Loucy (cell line): Measurements from ENCODE around the gene PGRMC2.
A peak's percentile ranks its signal among the peaks of the same experiment; 100 is the strongest.

Experiments used
- H2AFZ ChIP-seq: fragments of 200-600 bp; sonication (generic); 2 replicates; pipeline ENCODE4 v1.6.0; 2016; ENCODE audit warnings: antibody characterized with exemption, mild to moderate bottlenecking, low read length, moderate library complexity
- H3F3A ChIP-seq: fragments of 200-600 bp; 2 replicates; pipeline ENCODE4 v1.6.0; 2016; ENCODE audit warnings: antibody characterized with exemption, low read depth, mild to moderate bottlenecking
- H3K27me3 ChIP-seq: fragments of 200-600 bp; sonication (generic); 2 replicates; pipeline ENCODE4 v1.6.1; 2014; ENCODE audit warnings: low read length, mild to moderate bottlenecking; ENCODE audit not compliant: insufficient read depth, poor library complexity, severe bottlenecking
- H3K36me3 ChIP-seq: fragments of 200-600 bp; sonication (generic); 2 replicates; pipeline ENCODE4 v1.6.1; 2016; ENCODE audit warnings: low read length; ENCODE audit not compliant: insufficient read depth
- H3K4me1 ChIP-seq: fragments of 200-600 bp; sonication (generic); 2 replicates; pipeline ENCODE4 v1.5.1; 2014; ENCODE audit warnings: low read length, mild to moderate bottlenecking; ENCODE audit not compliant: insufficient read depth, poor library complexity, severe bottlenecking
- H3K4me2 ChIP-seq: fragments of 200-600 bp; sonication (generic); 2 replicates; pipeline ENCODE4 v1.6.0; 2014; ENCODE audit warnings: antibody characterized with exemption, low read length, low read depth, mild to moderate bottlenecking; ENCODE audit not compliant: poor library complexity, severe bottlenecking
- H3K4me3 ChIP-seq: fragments of 200-600 bp; sonication (generic); 2 replicates; pipeline ENCODE4 v1.5.1; 2014; ENCODE audit warnings: low read length, mild to moderate bottlenecking, mixed read lengths; ENCODE audit not compliant: poor library complexity, severe bottlenecking
- H3K79me2 ChIP-seq: fragments of 200-600 bp; sonication (generic); 2 replicates; pipeline ENCODE4 v1.6.1; 2014; ENCODE audit warnings: low read length; ENCODE audit not compliant: insufficient read depth
- H3K9ac ChIP-seq: fragments of 200-600 bp; sonication (generic); 2 replicates; pipeline ENCODE4 v1.6.0; 2014; ENCODE audit warnings: mild to moderate bottlenecking, low read depth, low read length, moderate library complexity; ENCODE audit not compliant: poor library complexity, severe bottlenecking
- H3K9me2 ChIP-seq: fragments of 200-600 bp; sonication (generic); replicated peaks from 2 replicates; pipeline ENCODE4 v1.6.1; 2016; ENCODE audit warnings: low read depth, low read length, mixed read lengths
- H3K9me3 ChIP-seq: fragments of 200-600 bp; sonication (generic); 2 replicates; pipeline ENCODE4 v1.6.1; 2014; ENCODE audit warnings: mild to moderate bottlenecking, antibody characterized with exemption, low read length, low read depth; ENCODE audit not compliant: insufficient read depth
- H4K20me1 ChIP-seq: fragments of 200-600 bp; sonication (generic); 2 replicates; pipeline ENCODE4 v1.6.0; 2014; ENCODE audit warnings: antibody characterized with exemption, low read length, mild to moderate bottlenecking; ENCODE audit not compliant: insufficient read depth, poor library complexity, severe bottlenecking
- CTCF ChIP-seq: fragments of 200-600 bp; sonication (generic); conservative IDR thresholded peaks from 2 replicates; pipeline ENCODE4 v1.5.1; 2014; ENCODE audit warnings: mild to moderate bottlenecking, antibody characterized with exemption, low read length
- EZH2phosphoT487 ChIP-seq: fragments of 200-600 bp; IDR thresholded peaks from 2 replicates; pipeline ENCODE4 v1.6.1; 2018; ENCODE audit warnings: antibody characterized with exemption, mild to moderate bottlenecking, moderate library complexity, borderline replicate concordance

PGRMC2 gene

GRCh38 chr4:128288689-128289106, 1.1 kb upstream of the PGRMC2 start:
- H3F3A ChIP-seq: 0 out of 2 replicates have a peak, but pooled peaks cover 2% of the 10 kb centered on the region

GRCh38 chr4:128287871-128288688, 467 bp upstream of the PGRMC2 start:
- H2AFZ ChIP-seq: peak overlapping the region; percentile 82
- H3F3A ChIP-seq: 0 out of 2 replicates have a peak, but pooled peaks cover 2% of the 10 kb centered on the region
- no peaks in the 10 kb centered on the region for H3K36me3 ChIP-seq
- peaks cover 40% of the 10 kb centered on the region for H3K4me1 ChIP-seq
- no peak for TF ChIP-seq CTCF
- TF ChIP-seq EZH2phosphoT487: no peak
- H3K27me3 ChIP-seq: no peaks in the 10 kb centered on the region
- H3K79me2 ChIP-seq: peaks cover 50% of the 10 kb centered on the region
- no peaks in the 10 kb centered on the region for H3K9me2 ChIP-seq
- peaks cover 33% of the 10 kb centered on the region for H4K20me1 ChIP-seq
- H3K4me2 ChIP-seq: peak overlapping the region; percentile 90
- H3K9ac ChIP-seq: peak overlapping the region; percentile 100
- no peaks in the 10 kb centered on the region for H3K9me3 ChIP-seq
- H3K4me3 ChIP-seq: peak overlapping the region; percentile 96

More at GRCh38 chr4:128288689-128289106, 1.1 kb upstream of the PGRMC2 start:
- H3K9me2 ChIP-seq: no peaks in the 10 kb centered on the region
- peak overlapping the region; percentile 100 for H3K9ac ChIP-seq
- peak overlapping the region; percentile 90 for H3K4me2 ChIP-seq
- H3K79me2 ChIP-seq: peaks cover 49% of the 10 kb centered on the region
- H2AFZ ChIP-seq: peak overlapping the region; percentile 82
- no peaks in the 10 kb centered on the region for H3K36me3 ChIP-seq
- H4K20me1 ChIP-seq: peaks cover 31% of the 10 kb centered on the region
- H3K27me3 ChIP-seq: no peaks in the 10 kb centered on the region
- no peak for TF ChIP-seq EZH2phosphoT487
- TF ChIP-seq CTCF: no peak
- peak overlapping the region; percentile 96 for H3K4me3 ChIP-seq
- peaks cover 40% of the 10 kb centered on the region for H3K4me1 ChIP-seq
- H3K9me3 ChIP-seq: no peaks in the 10 kb centered on the region

- Histone ChIP-seq H3F3A (0 out of 2 replicates have a peak, but pooled peaks cover 2% of the 10 kb centered on the region), H3K36me3 (no peaks in the 10 kb centered on the region), H3K9me3 (no peaks in the 10 kb centered on the region), H4K20me1 (peaks cover 44% of the 10 kb centered on the region), H2AFZ (0 out of 2 replicates have a peak overlapping the region, but pooled peaks have one; percentile 40), H3K9ac (peak overlapping the region; percentile 100), H3K4me1 (peaks cover 51% of the 10 kb centered on the region), H3K79me2 (peaks cover 65% of the 10 kb centered on the region), H3K9me2 (no peaks in the 10 kb centered on the region), H3K27me3 (no peaks in the 10 kb centered on the region), H3K4me2 (peak overlapping the region; percentile 91), H3K4me3 (peak overlapping the region; percentile 96)
- TF ChIP-seq CTCF: no peak
- no peak for TF ChIP-seq EZH2phosphoT487
Observed at GRCh38 chr4:128286474-128287058, 1.0 kb downstream of the PGRMC2 start.
